ENCODE measurements around the gene TMEM72.
"Not testable (repeated sequence)": the region's sequence is repeated elsewhere in the genome, so short reads cannot be mapped to it uniquely, and the experiment has no call there.

TMEM72 gene

GRCh38 chr10:44911081-44911540 is at the start of gene TMEM72:
TMEM72 (plus strand) TSS chr10:44911337; CDS start chr10:44911513, 176 bp downstream.
- H3K27ac ChIP-seq (ENCODE audit: low read length): no peak within 1 kb of the TSS
- H3K4me3 ChIP-seq (ENCODE audit: low read length in 2 of 2): no peak within 1 kb of the TSS
- no peaks in the 10 kb centered on the region for H3K9me3 ChIP-seq (ENCODE audit: control insufficient read depth in 2 of 2, low read length in 2 of 2)
- H3K9ac ChIP-seq (ENCODE audit: low read length in 2 of 2): no peak within 1 kb of the TSS
- no peaks in the 10 kb centered on the region for H3K36me3 ChIP-seq (ENCODE audit: control insufficient read depth in 2 of 2, insufficient read depth in 2 of 2, low read length in 2 of 2)
- H3K27me3 ChIP-seq (ENCODE audit: control insufficient read depth in 1 of 2, insufficient read depth in 2 of 2, low read length in 2 of 2): peaks cover 0 to 3% of the 10 kb centered on the region in 2 donors
- H3K4me1 ChIP-seq (ENCODE audit: control insufficient read depth, insufficient read depth, low read length): no peaks in the 10 kb centered on the region

- Histone ChIP-seq H3K9me3 (ENCODE audit: control insufficient read depth in 2 of 2, low read length in 2 of 2) (no peaks in the 10 kb centered on the region), H3K9ac (ENCODE audit: low read length in 2 of 2) (no peak overlapping the region), H3K27me3 (ENCODE audit: control insufficient read depth in 1 of 2, insufficient read depth in 2 of 2, low read length in 2 of 2) (peaks cover 0 to 5% of the 10 kb centered on the region in 2 donors), H3K4me3 (ENCODE audit: low read length in 2 of 2) (no peak overlapping the region), H3K27ac (ENCODE audit: low read length) (no peak overlapping the region), H3K36me3 (ENCODE audit: control insufficient read depth in 2 of 2, insufficient read depth in 2 of 2, low read length in 2 of 2) (no peaks in the 10 kb centered on the region), H3K4me1 (ENCODE audit: control insufficient read depth, insufficient read depth, low read length) (peaks cover 16% of the 10 kb centered on the region)
These were observed 49.0 kb upstream of the TMEM72 start for GRCh38 chr10:44862006-44862751.

- no peak overlapping the region for H3K9ac ChIP-seq (ENCODE audit: low read length in 2 of 2)
- H3K36me3 ChIP-seq (ENCODE audit: control insufficient read depth in 2 of 2, insufficient read depth in 2 of 2, low read length in 2 of 2): no peaks in the 10 kb centered on the region
- H3K4me3 ChIP-seq (ENCODE audit: low read length in 2 of 2): no peak overlapping the region
- H3K27me3 ChIP-seq (ENCODE audit: control insufficient read depth in 1 of 2, insufficient read depth in 2 of 2, low read length in 2 of 2): peaks cover 0 to 5% of the 10 kb centered on the region in 2 donors
- peaks cover 16% of the 10 kb centered on the region for H3K4me1 ChIP-seq (ENCODE audit: control insufficient read depth, insufficient read depth, low read length)
- no peak overlapping the region for H3K27ac ChIP-seq (ENCODE audit: low read length)
- no peaks in the 10 kb centered on the region for H3K9me3 ChIP-seq (ENCODE audit: control insufficient read depth in 2 of 2, low read length in 2 of 2)
These were observed 48.2 kb upstream of the TMEM72 start for GRCh38 chr10:44862924-44863323.

GRCh38 chr10:44863344-44864047 is 47.6 kb upstream of the TMEM72 start:
- Histone ChIP-seq H3K36me3 (ENCODE audit: control insufficient read depth in 2 of 2, insufficient read depth in 2 of 2, low read length in 2 of 2) (no peaks in the 10 kb centered on the region), H3K27ac (ENCODE audit: low read length) (no peak overlapping the region), H3K27me3 (ENCODE audit: control insufficient read depth in 1 of 2, insufficient read depth in 2 of 2, low read length in 2 of 2) (peaks cover 0 to 5% of the 10 kb centered on the region in 2 donors), H3K9ac (ENCODE audit: low read length in 2 of 2) (no peak overlapping the region), H3K4me3 (ENCODE audit: low read length in 2 of 2) (no peak overlapping the region), H3K9me3 (ENCODE audit: control insufficient read depth in 2 of 2, low read length in 2 of 2) (no peaks in the 10 kb centered on the region), H3K4me1 (ENCODE audit: control insufficient read depth, insufficient read depth, low read length) (peaks cover 16% of the 10 kb centered on the region)

GRCh38 chr10:44864051-44864450 is 47.1 kb upstream of the TMEM72 start:
- Histone ChIP-seq H3K27me3 (ENCODE audit: control insufficient read depth in 1 of 2, insufficient read depth in 2 of 2, low read length in 2 of 2) (peaks cover 0 to 8% of the 10 kb centered on the region in 2 donors), H3K36me3 (ENCODE audit: control insufficient read depth in 2 of 2, insufficient read depth in 2 of 2, low read length in 2 of 2) (no peaks in the 10 kb centered on the region), H3K9me3 (ENCODE audit: control insufficient read depth in 2 of 2, low read length in 2 of 2) (no peaks in the 10 kb centered on the region), H3K9ac (ENCODE audit: low read length in 2 of 2) (peak overlapping the region; percentile 12 to 51), H3K4me3 (ENCODE audit: low read length in 2 of 2) (peak overlapping the region; percentile 81 to 87), H3K27ac (ENCODE audit: low read length) (no peak overlapping the region), H3K4me1 (ENCODE audit: control insufficient read depth, insufficient read depth, low read length) (peaks cover 16% of the 10 kb centered on the region)

- no peaks in the 10 kb centered on the region for H3K36me3 ChIP-seq (ENCODE audit: control insufficient read depth in 2 of 2, insufficient read depth in 2 of 2, low read length in 2 of 2)
- H3K9me3 ChIP-seq (ENCODE audit: control insufficient read depth in 2 of 2, low read length in 2 of 2): no peaks in the 10 kb centered on the region
- H3K27ac ChIP-seq (ENCODE audit: low read length): no peak overlapping the region
- peak overlapping the region; percentile 12 to 64 for H3K9ac ChIP-seq (ENCODE audit: low read length in 2 of 2)
- H3K4me1 ChIP-seq (ENCODE audit: control insufficient read depth, insufficient read depth, low read length): peaks cover 16% of the 10 kb centered on the region
- H3K4me3 ChIP-seq (ENCODE audit: low read length in 2 of 2): peak overlapping the region; percentile 81 to 87
- peaks cover 0 to 8% of the 10 kb centered on the region in 2 donors for H3K27me3 ChIP-seq (ENCODE audit: control insufficient read depth in 1 of 2, insufficient read depth in 2 of 2, low read length in 2 of 2)
These were observed 46.4 kb upstream of the TMEM72 start for GRCh38 chr10:44864637-44865288.

- peaks cover 16% of the 10 kb centered on the region for H3K4me1 ChIP-seq (ENCODE audit: control insufficient read depth, insufficient read depth, low read length)
- no peak overlapping the region for H3K9ac ChIP-seq (ENCODE audit: low read length in 2 of 2)
- H3K36me3 ChIP-seq (ENCODE audit: control insufficient read depth in 2 of 2, insufficient read depth in 2 of 2, low read length in 2 of 2): no peaks in the 10 kb centered on the region
- no peaks in the 10 kb centered on the region for H3K9me3 ChIP-seq (ENCODE audit: control insufficient read depth in 2 of 2, low read length in 2 of 2)
- no peak overlapping the region for H3K27ac ChIP-seq (ENCODE audit: low read length)
- peaks cover 0 to 8% of the 10 kb centered on the region in 2 donors for H3K27me3 ChIP-seq (ENCODE audit: control insufficient read depth in 1 of 2, insufficient read depth in 2 of 2, low read length in 2 of 2)
- peak overlapping the region in 1 of 2 donors; percentile 81 for H3K4me3 ChIP-seq (ENCODE audit: low read length in 2 of 2)
These were observed 45.9 kb upstream of the TMEM72 start for GRCh38 chr10:44865289-44865671.

- H3K4me3 ChIP-seq (ENCODE audit: low read length in 2 of 2); H3K27ac ChIP-seq (ENCODE audit: low read length); H3K9ac ChIP-seq (ENCODE audit: low read length in 2 of 2); H3K36me3 ChIP-seq (ENCODE audit: control insufficient read depth in 2 of 2, insufficient read depth in 2 of 2, low read length in 2 of 2); H3K9me3 ChIP-seq (ENCODE audit: control insufficient read depth in 2 of 2, low read length in 2 of 2); H3K27me3 ChIP-seq (ENCODE audit: control insufficient read depth in 1 of 2, insufficient read depth in 2 of 2, low read length in 2 of 2): not testable (repeated sequence)
- H3K4me1 ChIP-seq (ENCODE audit: control insufficient read depth, insufficient read depth, low read length): peaks cover 16% of the 10 kb centered on the region
These were observed 44.8 kb upstream of the TMEM72 start for GRCh38 chr10:44866367-44866766.

- Histone ChIP-seq H3K9me3 (ENCODE audit: control insufficient read depth in 2 of 2, low read length in 2 of 2) (no peaks in the 10 kb centered on the region), H3K27ac (ENCODE audit: low read length) (no peak overlapping the region), H3K4me3 (ENCODE audit: low read length in 2 of 2) (no peak overlapping the region), H3K4me1 (ENCODE audit: control insufficient read depth, insufficient read depth, low read length) (peaks cover 26% of the 10 kb centered on the region), H3K9ac (ENCODE audit: low read length in 2 of 2) (no peak overlapping the region), H3K36me3 (ENCODE audit: control insufficient read depth in 2 of 2, insufficient read depth in 2 of 2, low read length in 2 of 2) (no peaks in the 10 kb centered on the region), H3K27me3 (ENCODE audit: control insufficient read depth in 1 of 2, insufficient read depth in 2 of 2, low read length in 2 of 2) (peaks cover 0 to 3% of the 10 kb centered on the region in 2 donors)
These were observed 41.1 kb upstream of the TMEM72 start for GRCh38 chr10:44870031-44870430.

- Histone ChIP-seq H3K27ac (ENCODE audit: low read length) (no peak overlapping the region), H3K9me3 (ENCODE audit: control insufficient read depth in 2 of 2, low read length in 2 of 2) (no peaks in the 10 kb centered on the region), H3K27me3 (ENCODE audit: control insufficient read depth in 1 of 2, insufficient read depth in 2 of 2, low read length in 2 of 2) (peaks cover 0 to 3% of the 10 kb centered on the region in 2 donors), H3K4me1 (ENCODE audit: control insufficient read depth, insufficient read depth, low read length) (peaks cover 21% of the 10 kb centered on the region), H3K36me3 (ENCODE audit: control insufficient read depth in 2 of 2, insufficient read depth in 2 of 2, low read length in 2 of 2) (no peaks in the 10 kb centered on the region), H3K9ac (ENCODE audit: low read length in 2 of 2) (no peak overlapping the region), H3K4me3 (ENCODE audit: low read length in 2 of 2) (no peak overlapping the region)
These were observed 38.0 kb upstream of the TMEM72 start for GRCh38 chr10:44873160-44873559.

Measured in stomach smooth muscle (tissue), 2 donors.